B cell (primary cell): ENCODE results near the gene CFAP100. TPM values are rescaled to one million over a fixed set of nuclear protein-coding genes. Genes with fewer than 3 reads are reported as not detected.
A peak's percentile ranks its signal among the peaks of the same experiment; 100 is the strongest.

Experiments
- ATAC-seq: fragments of 200-7000 bp; cut with Tn5 transposase; one replicate; pipeline ENCODE4 v1.10.0; 2021; ENCODE audit warnings: low read depth, mild to moderate bottlenecking, moderate number of reproducible peaks, moderate library complexity
- CTCF ChIA-PET: fragments of 350-600 bp; sonication (Branson Sonifier 250); formaldehyde crosslinking; loops from one replicate; lab custom pipeline; 2021; ENCODE audit warnings: antibody characterized with exemption, inconsistent platforms; lab: Charles Lee
- POLR2A ChIA-PET: fragments of 350-600 bp; sonication (Branson Sonifier 250); formaldehyde crosslinking; loops from one replicate; lab custom pipeline; 2021; ENCODE audit warnings: antibody characterized with exemption; lab: Charles Lee
- DNase-seq: peaks from one replicate; pipeline ENCODE4 v3.0.0; 2013
- H2AFZ ChIP-seq: 2 replicates; pipeline ENCODE4 v1.6.1; 2012; ENCODE audit warnings: mild to moderate bottlenecking, low read depth, low read length; ENCODE audit not compliant: insufficient read depth, poor library complexity, severe bottlenecking
- H3K27ac ChIP-seq, 2 donors: 1 replicate in 1 of 2; 2 replicates in 1 of 2; pipeline ENCODE4 v1.5.1; 2012 to 2013; ENCODE audit warnings: low read length in 2 of 2, mild to moderate bottlenecking in 2 of 2, moderate library complexity in 1 of 2
- H3K27me3 ChIP-seq, 4 experiments: fragments of 200-600 bp in 1 of 4; sonication (generic) in 1 of 4; replicated peaks in 1 of 4; 1 replicate in 2 of 4; 2 replicates in 2 of 4; pipeline versions ENCODE4 v1.6.1 to v1.7.0; 2013 to 2016; ENCODE audit warnings: low read length in 3 of 4, mild to moderate bottlenecking in 2 of 4, mixed read lengths in 1 of 4, moderate library complexity in 1 of 4; ENCODE audit not compliant: insufficient read depth in 4 of 4, control insufficient read depth in 3 of 4; ENCODE audit errors: control extremely low read depth in 1 of 4
- H3K36me3 ChIP-seq, 2 experiments: replicated peaks in 1 of 2; 1 replicate in 1 of 2; 2 replicates in 1 of 2; pipeline versions ENCODE4 v1.6.1 to v1.7.1; 2013; ENCODE audit warnings: low read length in 1 of 2; ENCODE audit not compliant: insufficient read depth in 2 of 2, control insufficient read depth in 1 of 2; ENCODE audit errors: control extremely low read depth in 1 of 2, extremely low read depth in 1 of 2
- H3K4me1 ChIP-seq, 2 donors: fragments of 200-600 bp in 1 of 2; sonication (generic) in 1 of 2; 1 replicate in 1 of 2; 2 replicates in 1 of 2; pipeline versions ENCODE4 v1.5.1 to v1.6.1; 2013 to 2017; ENCODE audit warnings: low read length in 2 of 2; ENCODE audit not compliant: control insufficient read depth in 2 of 2, insufficient read depth in 2 of 2
- H3K4me2 ChIP-seq: replicated peaks from 2 replicates; pipeline ENCODE3; 2012; ENCODE audit warnings: mild to moderate bottlenecking, low read depth, low read length; ENCODE audit not compliant: poor library complexity, severe bottlenecking
- H3K4me3 ChIP-seq, 5 experiments: fragments of 200-600 bp in 1 of 5; sonication (generic) in 1 of 5; 1 replicate in 3 of 5; 2 replicates in 2 of 5; pipeline versions ENCODE4 v1.5.1 to v1.7.0; 2011 to 2016; ENCODE audit warnings: low read length in 4 of 5, mild to moderate bottlenecking in 4 of 5, low read depth in 2 of 5, control low read depth in 1 of 5, moderate library complexity in 1 of 5; ENCODE audit not compliant: insufficient read depth in 1 of 5; ENCODE audit errors: control extremely low read depth in 1 of 5, extremely low read depth in 1 of 5
- H3K79me2 ChIP-seq: fragments of 200-600 bp; sonication (generic); one replicate; pipeline ENCODE4 v1.6.0; 2016; ENCODE audit warnings: low read length; ENCODE audit not compliant: control insufficient read depth, insufficient read depth
- H3K9ac ChIP-seq: fragments of 200-600 bp; sonication (generic); 2 replicates; pipeline ENCODE4 v1.6.1; 2017; ENCODE audit warnings: mild to moderate bottlenecking, low read length, moderate library complexity
- H3K9me3 ChIP-seq, 3 donors: one replicate each; pipeline versions ENCODE4 v1.6.1 to v1.7.1; 2013; ENCODE audit warnings: low read length in 2 of 3; ENCODE audit not compliant: control insufficient read depth in 2 of 3, insufficient read depth in 1 of 3; ENCODE audit errors: control extremely low read depth in 1 of 3
- H4K20me1 ChIP-seq: 2 replicates; pipeline ENCODE4 v1.6.0; 2012; ENCODE audit warnings: mild to moderate bottlenecking, low read length; ENCODE audit not compliant: insufficient read depth, control insufficient read depth, poor library complexity, severe bottlenecking
- H3K27ac Mint-ChIP-seq: one replicate; pipeline ENCODE4 v1.8.0; 2021; ENCODE audit warnings: mixed read lengths
- H3K27me3 Mint-ChIP-seq: one replicate; pipeline ENCODE4 v1.8.0; 2021; ENCODE audit warnings: mixed read lengths
- H3K4me1 Mint-ChIP-seq: one replicate; pipeline ENCODE4 v1.8.0; 2021; ENCODE audit warnings: mixed read lengths
- H3K4me3 Mint-ChIP-seq: one replicate; pipeline ENCODE4 v1.8.0; 2021; ENCODE audit warnings: mixed read lengths
- H3K9me3 Mint-ChIP-seq: one replicate; pipeline ENCODE4 v1.8.0; 2022; ENCODE audit warnings: mixed read lengths; ENCODE audit not compliant: insufficient read depth
- CTCF ChIP-seq: fragments of 200-600 bp; IDR thresholded peaks from one replicate; pipeline ENCODE4 v1.8.0; 2022; ENCODE audit warnings: antibody characterized with exemption, mild to moderate bottlenecking
- EZH2 ChIP-seq: IDR thresholded peaks from 2 replicates; pipeline ENCODE4 v1.6.1; 2012; ENCODE audit warnings: borderline replicate concordance, low read depth, mild to moderate bottlenecking, moderate library complexity, low read length; ENCODE audit not compliant: insufficient read depth, poor library complexity, severe bottlenecking
- WGBS: methylation state at CpG from one replicate; pipeline ENCODE4 v1.1.5; 2013; ENCODE audit warnings: missing lambda C conversion rate; ENCODE audit not compliant: insufficient coverage; 5-methylcytosine and 5-hydroxymethylcytosine counted together
- intact Hi-C: fragments of 100-400 bp; cut with micrococcal nuclease; formaldehyde crosslinking; loops from one replicate; pipeline ENCODE4 v1.10.0; 2022
- polyA plus RNA-seq: library from polyadenylated mRNA; depleted of rRNA; stranded (reverse); fragments of >200 nt; gene quantifications from 2 replicates; pipeline ENCODE4 v1.2.3, GENCODE V29; 2012
- total RNA-seq, 2 donors: library from RNA; stranded (reverse); fragments of 120-200 nt in 1 of 2; gene quantifications; 1 replicate in 1 of 2; 2 replicates in 1 of 2; pipeline versions ENCODE4 v1.2.3 to v1.2.4, GENCODE V29; 2013 to 2022

CFAP100 gene
- total and polyA plus RNA-seq, 2 donors (not counting 1 experiment from before 2014, with no cell fraction given), result not detected

- H3K4me2 ChIP-seq, result no peak overlapping the region
- ChIA-PET CTCF (no interaction called here), POLR2A (no interaction called here)
- DNase-seq (no peak), ATAC-seq (no peak)
- Mint-ChIP-seq H3K4me3 (no peak overlapping the region), H3K4me1 (peaks cover 5% of the 10 kb centered on the region), H3K9me3 (peaks cover 8% of the 10 kb centered on the region), H3K27me3 (peaks cover 29% of the 10 kb centered on the region), H3K27ac (peak overlapping the region; percentile 16)
- no peaks in the 10 kb centered on the region for H3K4me1 ChIP-seq
- peaks cover 0 to 33% (median 9%) of the 10 kb centered on the region in 3 donors for H3K9me3 ChIP-seq
- intact Hi-C loops, result no loop called here
- TF ChIP-seq EZH2 (no peak), CTCF (no peak)
- H3K9ac ChIP-seq, result no peak overlapping the region
- H3K36me3 ChIP-seq, result no peaks in the 10 kb centered on the region
- H3K4me3 ChIP-seq, result no peak overlapping the region
- peaks cover 0 to 10% (median 0%) of the 10 kb centered on the region in 4 experiments for H3K27me3 ChIP-seq
- H2AFZ ChIP-seq, result no peak overlapping the region
- H3K27ac ChIP-seq, result no peak overlapping the region
- 95% methylated on average over 14 of the region's 14 CpGs for WGBS
- H3K79me2 ChIP-seq, result no peaks in the 10 kb centered on the region
- H4K20me1 ChIP-seq, result no peaks in the 10 kb centered on the region
Observed at GRCh38 chr3:126398423-126399350, 4.0 kb downstream of the CFAP100 start.

- ATAC-seq (no peak), DNase-seq (no peak)
- no peak overlapping the region for H3K27ac ChIP-seq
- no peaks in the 10 kb centered on the region for H3K4me1 ChIP-seq
- H2AFZ ChIP-seq, result no peak overlapping the region
- Mint-ChIP-seq H3K4me1 (peaks cover 5% of the 10 kb centered on the region), H3K9me3 (peaks cover 8% of the 10 kb centered on the region), H3K27ac (peak overlapping the region; percentile 16), H3K27me3 (peaks cover 28% of the 10 kb centered on the region), H3K4me3 (no peak overlapping the region)
- H3K9me3 ChIP-seq, result peaks cover 0 to 33% (median 9%) of the 10 kb centered on the region in 3 donors
- no peaks in the 10 kb centered on the region for H4K20me1 ChIP-seq
- TF ChIP-seq EZH2 (no peak), CTCF (no peak)
- H3K79me2 ChIP-seq, result no peaks in the 10 kb centered on the region
- H3K4me2 ChIP-seq, result no peak overlapping the region
- WGBS, result no CpG with 5 or more reads among the region's 1 CpG
- no peaks in the 10 kb centered on the region for H3K36me3 ChIP-seq
- POLR2A ChIA-PET, result no interaction called here
- peaks cover 0 to 7% (median 0%) of the 10 kb centered on the region in 4 experiments for H3K27me3 ChIP-seq
- no peak overlapping the region for H3K4me3 ChIP-seq
- intact Hi-C loops, result no loop called here
- CTCF ChIA-PET, result no interaction called here
- H3K9ac ChIP-seq, result no peak overlapping the region
Observed at GRCh38 chr3:126399351-126399735, 4.6 kb downstream of the CFAP100 start.
